H4 (cell line): Measurements from ENCODE around the gene TMEM11. TPM values are rescaled to one million over a fixed set of nuclear protein-coding genes. Genes with fewer than 3 reads are reported as not detected.

ENCODE experiments used
- DNase-seq: peaks from one replicate; pipeline ENCODE4 v3.0.0-alpha.2; 2015; ENCODE audit warnings: low spot score
- total RNA-seq: library from RNA; depleted of rRNA; stranded (reverse); fragments of >200 nt; shearing (Covaris generic); gene quantifications from 2 replicates; pipeline ENCODE4 v1.2.3, GENCODE V29; 2014; rRNA removed

TMEM11 gene
- total RNA-seq, 1 experiment from 2014 or later, result 33.0 TPM

- no peak for DNase-seq
Measured at GRCh38 chr17:21161498-21162393, 52.2 kb downstream of the TMEM11 start.

- DNase-seq, result no peak
Measured at GRCh38 chr17:21160401-21160800, 53.6 kb downstream of the TMEM11 start.

- DNase-seq, result no peak
Measured at GRCh38 chr17:21157586-21158370, 56.2 kb downstream of the TMEM11 start.

GRCh38 chr17:21152731-21153130, 61.2 kb downstream of the TMEM11 start:
- no peak for DNase-seq

- no peak for DNase-seq
Measured at GRCh38 chr17:21149621-21150020, 64.3 kb downstream of the TMEM11 start.

Other genes with a start within 250 kb of the TMEM11 start
- 139 and 179 TPM in 2 replicates for gene USP22, start 171.2 kb downstream of the TMEM11 start, total RNA-seq
- 16.2 and 37.0 TPM in 2 replicates for gene DHRS7B, start 87.2 kb downstream of the TMEM11 start, total RNA-seq
- 0.21 and 0.81 TPM in 2 replicates for gene NATD1, start 39.2 kb upstream of the TMEM11 start, total RNA-seq
- 5.8 and 7.6 TPM in 2 replicates for gene MAP2K3, start 70.5 kb upstream of the TMEM11 start, total RNA-seq
- 0.14 and 0.27 TPM in 2 replicates for gene KCNJ12, start 162.2 kb upstream of the TMEM11 start, total RNA-seq